GM23338 (cell line): ENCODE measurements around the gene COL9A3. TPM values are rescaled to one million over a fixed set of nuclear protein-coding genes. Genes with fewer than 3 reads are reported as not detected.

Experiments
- ATAC-seq: fragments of 200-7000 bp; cut with Tn5 transposase; 3 replicates; pipeline ENCODE4 v1.9.1; 2020
- DNase-seq: peaks from one replicate; pipeline ENCODE4 v3.0.0-alpha.2; 2015; ENCODE audit warnings: low spot score
- H2AFZ ChIP-seq: fragments of 200-600 bp; sonication (generic); 2 replicates; pipeline ENCODE4 v1.8.0; 2016; ENCODE audit warnings: antibody characterized with exemption, mild to moderate bottlenecking, moderate library complexity
- H3F3A ChIP-seq: fragments of 200-600 bp; sonication (generic); replicated peaks from 2 replicates; pipeline ENCODE4 v1.8.0; 2017; ENCODE audit warnings: antibody characterized with exemption, mixed run types, low read depth
- H3K27ac ChIP-seq: fragments of 200-600 bp; sonication (generic); 2 replicates; pipeline ENCODE4 v1.6.1; 2016; ENCODE audit warnings: low read depth
- H3K27me3 ChIP-seq: fragments of 200-600 bp; sonication (generic); 2 replicates; pipeline ENCODE4 v1.8.0; 2016; ENCODE audit warnings: mild to moderate bottlenecking, mixed run types, moderate library complexity; ENCODE audit not compliant: insufficient read depth
- H3K36me3 ChIP-seq: fragments of 200-600 bp; sonication (generic); 2 replicates; pipeline ENCODE4 v1.8.0; 2016; ENCODE audit warnings: mild to moderate bottlenecking; ENCODE audit not compliant: insufficient read depth
- H3K4me1 ChIP-seq: fragments of 200-600 bp; sonication (generic); 2 replicates; pipeline ENCODE4 v1.8.0; 2016; ENCODE audit warnings: mild to moderate bottlenecking, moderate library complexity; ENCODE audit not compliant: insufficient read depth
- H3K4me2 ChIP-seq: fragments of 200-600 bp; sonication (generic); 2 replicates; pipeline ENCODE4 v1.7.1; 2017; ENCODE audit warnings: mixed run types
- H3K4me3 ChIP-seq: fragments of 200-600 bp; sonication (generic); 2 replicates; pipeline ENCODE4 v1.6.1; 2016; ENCODE audit warnings: mixed run types
- H3K79me2 ChIP-seq: fragments of 200-600 bp; sonication (generic); replicated peaks from 2 replicates; pipeline ENCODE4 v1.8.0; 2017; ENCODE audit warnings: mild to moderate bottlenecking; ENCODE audit not compliant: insufficient read depth
- H3K9me2 ChIP-seq: fragments of 200-600 bp; sonication (generic); 2 replicates; pipeline ENCODE4 v1.8.0; 2017; ENCODE audit not compliant: insufficient read depth
- H4K20me1 ChIP-seq: fragments of 200-600 bp; sonication (generic); replicated peaks from 2 replicates; pipeline ENCODE4 v1.8.0; 2017; ENCODE audit warnings: mild to moderate bottlenecking; ENCODE audit not compliant: insufficient read depth
- H3K27ac Mint-ChIP-seq: 2 replicates; pipeline ENCODE4 v1.8.0; 2020; ENCODE audit warnings: inconsistent platforms, mild to moderate bottlenecking, moderate library complexity, mixed read lengths
- H3K27me3 Mint-ChIP-seq: 3 replicates; pipeline ENCODE4 v1.8.0; 2022; ENCODE audit warnings: low read depth, mild to moderate bottlenecking, moderate library complexity, mixed read lengths, inconsistent platforms; ENCODE audit not compliant: insufficient read depth, poor library complexity
- H3K36me3 Mint-ChIP-seq: 3 replicates; pipeline ENCODE4 v1.8.0; 2021; ENCODE audit warnings: low read depth, mild to moderate bottlenecking, inconsistent platforms, moderate library complexity, mixed read lengths
- H3K4me1 Mint-ChIP-seq: 3 replicates; pipeline ENCODE4 v1.8.0; 2020; ENCODE audit warnings: mild to moderate bottlenecking, inconsistent platforms, mixed read lengths
- H3K4me3 Mint-ChIP-seq: 3 replicates; pipeline ENCODE4 v1.8.0; 2021; ENCODE audit warnings: moderate library complexity, mild to moderate bottlenecking, inconsistent platforms, mixed read lengths
- H3K9me3 Mint-ChIP-seq: 3 replicates; pipeline ENCODE4 v1.8.0; 2020; ENCODE audit warnings: moderate library complexity, mild to moderate bottlenecking, inconsistent platforms, mixed read lengths
- ETS1 ChIP-seq: IDR thresholded peaks from 2 replicates; pipeline ENCODE4 v1.6.1; 2016; ENCODE audit warnings: antibody characterized with exemption
- EZH2 ChIP-seq: fragments of 200-600 bp; sonication (generic); IDR thresholded peaks from one replicate; pipeline ENCODE4 v1.8.0; 2017; ENCODE audit warnings: antibody characterized with exemption, mild to moderate bottlenecking, low read depth; ENCODE audit not compliant: unreplicated experiment
- POLR2AphosphoS5 ChIP-seq: IDR thresholded peaks from 2 replicates; pipeline ENCODE4 v1.6.1; 2016; ENCODE audit warnings: antibody characterized with exemption, low read depth
- REST ChIP-seq: IDR thresholded peaks from one replicate; pipeline ENCODE4 v1.6.1; 2018; ENCODE audit warnings: antibody characterized with exemption; ENCODE audit not compliant: unreplicated experiment
- STAT1 ChIP-seq: IDR thresholded peaks from one replicate; pipeline ENCODE4 v1.6.1; 2016; ENCODE audit warnings: antibody characterized with exemption; ENCODE audit not compliant: unreplicated experiment
- ZNF114 ChIP-seq: fragments of 250-450 bp; sonication (Bioruptor Pico); IDR thresholded peaks from 2 replicates; pipeline ENCODE4 v1.5.0; 2020; ENCODE audit warnings: mild to moderate bottlenecking, moderate library complexity
- ZNF462 ChIP-seq: fragments of 250-450 bp; sonication (Bioruptor Pico); IDR thresholded peaks from 2 replicates; pipeline ENCODE4 v1.5.0; 2020; ENCODE audit warnings: mild to moderate bottlenecking, moderate library complexity
- polyA plus RNA-seq: library from polyadenylated mRNA; unstranded; fragments of >200 nt; fragmentation: Nextera tagmentation; extraction: Ambion mirVana; gene quantifications from 2 replicates; pipeline ENCODE4 v1.2.1, GENCODE V29; 2016
- total RNA-seq: library from RNA; depleted of rRNA; stranded (reverse); fragments of >200 nt; shearing (Covaris generic); gene quantifications from 2 replicates; pipeline ENCODE4 v1.2.3, GENCODE V29; 2014

The COL9A3 gene
- total and polyA plus RNA-seq, 2 experiments from 2014 or later, result 74.9 to 113 TPM

- no peak for TF ChIP-seq ZNF462 (CRISPR knock-in tag)
Observed at GRCh38 chr20:62836967-62837490, 20.2 kb downstream of the COL9A3 start (continued).

- H4K20me1 ChIP-seq, result no peaks in the 10 kb centered on the region
- no peak overlapping the region for H3K4me2 ChIP-seq
- no peaks in the 10 kb centered on the region; the same call in 2 of the 3 replicates for H3K9me3 Mint-ChIP-seq
- peaks cover 19% of the 10 kb centered on the region for H3K27me3 Mint-ChIP-seq
- no peak overlapping the region for H3K27ac ChIP-seq
- no peaks in the 10 kb centered on the region for H3K9me2 ChIP-seq
- peaks cover 21% of the 10 kb centered on the region for H3K4me1 Mint-ChIP-seq
- H3K4me3 Mint-ChIP-seq, result no peak overlapping the region
- no peak overlapping the region for H3K27ac Mint-ChIP-seq
- no peak for DNase-seq
- peaks cover 33% of the 10 kb centered on the region for H3K36me3 Mint-ChIP-seq
- ATAC-seq, result no peak
- H3K79me2 ChIP-seq, result no peaks in the 10 kb centered on the region
- no peak overlapping the region for H2AFZ ChIP-seq
- no peaks in the 10 kb centered on the region for H3K27me3 ChIP-seq
- 0 out of 2 replicates have a peak, but pooled peaks cover 7% of the 10 kb centered on the region for H3K36me3 ChIP-seq
- H3F3A ChIP-seq, result 0 out of 2 replicates have a peak, but pooled peaks cover 4% of the 10 kb centered on the region
- H3K4me1 ChIP-seq, result no peaks in the 10 kb centered on the region
- no peak overlapping the region for H3K4me3 ChIP-seq
- TF ChIP-seq STAT1 (no peak), ZNF114 (CRISPR knock-in tag) (no peak), POLR2AphosphoS5 (no peak), REST (no peak), EZH2 (no peak), ETS1 (no peak)
Observed at GRCh38 chr20:62837790-62838127, 20.9 kb downstream of the COL9A3 start.
